GM12892 (cell line): ENCODE results near the gene FANCD2OS.

Experiments used
- POLR2A ChIP-seq: IDR thresholded peaks from 2 replicates; pipeline ENCODE4 v1.6.1; 2011; ENCODE audit warnings: low read depth, low read length, control low read depth
- POLR2AphosphoS5 ChIP-seq: IDR thresholded peaks from 2 replicates; pipeline ENCODE4 v1.6.1; 2011; ENCODE audit warnings: low read depth, low read length, control low read depth
- TAF1 ChIP-seq: IDR thresholded peaks from 2 replicates; pipeline ENCODE4 v1.6.1; 2011; ENCODE audit warnings: low read depth, mild to moderate bottlenecking, control low read depth, low read length, borderline replicate concordance

DNA sequence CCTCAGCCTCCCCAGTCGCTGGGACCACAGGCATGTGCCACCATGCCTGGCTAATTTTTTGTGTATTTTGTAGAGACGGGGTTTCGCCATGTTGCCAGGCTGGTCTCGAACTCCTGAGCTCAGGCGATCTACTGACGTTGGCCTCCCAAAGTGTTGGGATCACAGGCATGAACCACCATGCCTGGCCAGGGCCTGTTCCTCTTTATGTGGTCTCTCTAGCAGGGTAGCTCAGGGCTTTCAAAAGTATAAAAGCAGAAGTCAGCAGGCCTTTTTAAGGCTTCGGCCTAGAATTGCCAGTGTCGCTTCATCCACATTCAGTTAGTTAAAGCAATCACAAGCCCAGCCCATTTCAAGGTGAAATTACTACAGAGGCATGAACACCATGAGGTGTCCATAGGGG is 41.2 kb upstream of the FANCD2OS start:
- TF ChIP-seq POLR2AphosphoS5 (no peak), POLR2A (no peak), TAF1 (no peak)
